ENCODE results near the gene LYST.

The LYST gene

GRCh38 chr1:235873571-235873970, 6.9 kb upstream of the LYST start:
- Histone ChIP-seq H3K36me3 (ENCODE audit: control insufficient read depth in 1 of 2, insufficient read depth in 2 of 2, low read length in 2 of 2) (no peaks in the 10 kb centered on the region), H3K27ac (ENCODE audit: low read depth, low read length) (no peak overlapping the region), H3K9me3 (ENCODE audit: control insufficient read depth in 1 of 2, low read length in 2 of 2) (no peaks in the 10 kb centered on the region), H3K4me1 (ENCODE audit: control insufficient read depth in 1 of 2, insufficient read depth in 2 of 2, low read length in 2 of 2) (no peaks in the 10 kb centered on the region), H3K4me3 (ENCODE audit: low read depth in 1 of 2, low read length in 2 of 2) (no peak overlapping the region), H3K9ac (ENCODE audit: low read depth in 1 of 2, low read length in 2 of 2) (no peak overlapping the region), H3K27me3 (ENCODE audit: control insufficient read depth in 1 of 2, insufficient read depth in 2 of 2, low read length in 2 of 2) (no peaks in the 10 kb centered on the region)

GRCh38 chr1:235873045-235873444, 6.3 kb upstream of the LYST start:
- Histone ChIP-seq H3K4me1 (ENCODE audit: control insufficient read depth in 1 of 2, insufficient read depth in 2 of 2, low read length in 2 of 2) (no peaks in the 10 kb centered on the region), H3K9me3 (ENCODE audit: control insufficient read depth in 1 of 2, low read length in 2 of 2) (no peaks in the 10 kb centered on the region), H3K9ac (ENCODE audit: low read depth in 1 of 2, low read length in 2 of 2) (no peak overlapping the region), H3K4me3 (ENCODE audit: low read depth in 1 of 2, low read length in 2 of 2) (no peak overlapping the region), H3K27me3 (ENCODE audit: control insufficient read depth in 1 of 2, insufficient read depth in 2 of 2, low read length in 2 of 2) (no peaks in the 10 kb centered on the region), H3K27ac (ENCODE audit: low read depth, low read length) (no peak overlapping the region), H3K36me3 (ENCODE audit: control insufficient read depth in 1 of 2, insufficient read depth in 2 of 2, low read length in 2 of 2) (no peaks in the 10 kb centered on the region)

- H3K27ac ChIP-seq (ENCODE audit: low read depth, low read length), result no peak overlapping the region
- no peak overlapping the region for H3K4me3 ChIP-seq (ENCODE audit: low read depth in 1 of 2, low read length in 2 of 2)
- H3K4me1 ChIP-seq (ENCODE audit: control insufficient read depth in 1 of 2, insufficient read depth in 2 of 2, low read length in 2 of 2), result peaks cover 0 to 6% of the 10 kb centered on the region in 2 donors
- H3K9ac ChIP-seq (ENCODE audit: low read depth in 1 of 2, low read length in 2 of 2), result no peak overlapping the region
- no peaks in the 10 kb centered on the region for H3K36me3 ChIP-seq (ENCODE audit: control insufficient read depth in 1 of 2, insufficient read depth in 2 of 2, low read length in 2 of 2)
- H3K27me3 ChIP-seq (ENCODE audit: control insufficient read depth in 1 of 2, insufficient read depth in 2 of 2, low read length in 2 of 2), result no peaks in the 10 kb centered on the region
- H3K9me3 ChIP-seq (ENCODE audit: control insufficient read depth in 1 of 2, low read length in 2 of 2), result no peaks in the 10 kb centered on the region
These were observed 5.6 kb upstream of the LYST start for GRCh38 chr1:235872270-235872669.

- Histone ChIP-seq H3K9ac (ENCODE audit: low read depth in 1 of 2, low read length in 2 of 2) (peak overlapping the region; percentile 69 to 94), H3K36me3 (ENCODE audit: control insufficient read depth in 1 of 2, insufficient read depth in 2 of 2, low read length in 2 of 2) (no peaks in the 10 kb centered on the region), H3K4me1 (ENCODE audit: control insufficient read depth in 1 of 2, insufficient read depth in 2 of 2, low read length in 2 of 2) (peaks cover 0 to 17% of the 10 kb centered on the region in 2 donors), H3K27me3 (ENCODE audit: control insufficient read depth in 1 of 2, insufficient read depth in 2 of 2, low read length in 2 of 2) (no peaks in the 10 kb centered on the region), H3K27ac (ENCODE audit: low read depth, low read length) (no peak overlapping the region), H3K4me3 (ENCODE audit: low read depth in 1 of 2, low read length in 2 of 2) (peak overlapping the region; percentile 95 to 98), H3K9me3 (ENCODE audit: control insufficient read depth in 1 of 2, low read length in 2 of 2) (no peaks in the 10 kb centered on the region)
These were observed 1.3 kb upstream of the LYST start for GRCh38 chr1:235867903-235868469.

GRCh38 chr1:235866913-235867845, 473 bp upstream of the LYST start:
- Histone ChIP-seq H3K27ac (ENCODE audit: low read depth, low read length) (peak overlapping the region; percentile 89), H3K27me3 (ENCODE audit: control insufficient read depth in 1 of 2, insufficient read depth in 2 of 2, low read length in 2 of 2) (no peaks in the 10 kb centered on the region), H3K9ac (ENCODE audit: low read depth in 1 of 2, low read length in 2 of 2) (peak overlapping the region; percentile 76 to 94), H3K4me3 (ENCODE audit: low read depth in 1 of 2, low read length in 2 of 2) (peak overlapping the region; percentile 95 to 98), H3K4me1 (ENCODE audit: control insufficient read depth in 1 of 2, insufficient read depth in 2 of 2, low read length in 2 of 2) (peaks cover 0 to 17% of the 10 kb centered on the region in 2 donors), H3K36me3 (ENCODE audit: control insufficient read depth in 1 of 2, insufficient read depth in 2 of 2, low read length in 2 of 2) (no peaks in the 10 kb centered on the region), H3K9me3 (ENCODE audit: control insufficient read depth in 1 of 2, low read length in 2 of 2) (no peaks in the 10 kb centered on the region)

GRCh38 chr1:235865565-235866204, 1.0 kb downstream of the LYST start:
- Histone ChIP-seq H3K27ac (ENCODE audit: low read depth, low read length) (peak overlapping the region; percentile 90), H3K9ac (ENCODE audit: low read depth in 1 of 2, low read length in 2 of 2) (peak overlapping the region; percentile 76 to 88), H3K27me3 (ENCODE audit: control insufficient read depth in 1 of 2, insufficient read depth in 2 of 2, low read length in 2 of 2) (no peaks in the 10 kb centered on the region), H3K4me3 (ENCODE audit: low read depth in 1 of 2, low read length in 2 of 2) (peak overlapping the region; percentile 85 to 95), H3K4me1 (ENCODE audit: control insufficient read depth in 1 of 2, insufficient read depth in 2 of 2, low read length in 2 of 2) (peaks cover 0 to 17% of the 10 kb centered on the region in 2 donors), H3K36me3 (ENCODE audit: control insufficient read depth in 1 of 2, insufficient read depth in 2 of 2, low read length in 2 of 2) (no peaks in the 10 kb centered on the region), H3K9me3 (ENCODE audit: control insufficient read depth in 1 of 2, low read length in 2 of 2) (no peaks in the 10 kb centered on the region)

GRCh38 chr1:235864931-235865525, 1.7 kb downstream of the LYST start:
- Histone ChIP-seq H3K36me3 (ENCODE audit: control insufficient read depth in 1 of 2, insufficient read depth in 2 of 2, low read length in 2 of 2) (no peaks in the 10 kb centered on the region), H3K9ac (ENCODE audit: low read depth in 1 of 2, low read length in 2 of 2) (no peak overlapping the region), H3K4me1 (ENCODE audit: control insufficient read depth in 1 of 2, insufficient read depth in 2 of 2, low read length in 2 of 2) (peaks cover 0 to 17% of the 10 kb centered on the region in 2 donors), H3K9me3 (ENCODE audit: control insufficient read depth in 1 of 2, low read length in 2 of 2) (no peaks in the 10 kb centered on the region), H3K27ac (ENCODE audit: low read depth, low read length) (no peak overlapping the region), H3K4me3 (ENCODE audit: low read depth in 1 of 2, low read length in 2 of 2) (peak overlapping the region in 1 of 2 donors; percentile 95), H3K27me3 (ENCODE audit: control insufficient read depth in 1 of 2, insufficient read depth in 2 of 2, low read length in 2 of 2) (no peaks in the 10 kb centered on the region)

GRCh38 chr1:235864469-235864868, 2.2 kb downstream of the LYST start:
- H3K27ac ChIP-seq (ENCODE audit: low read depth, low read length), result no peak overlapping the region
- H3K4me3 ChIP-seq (ENCODE audit: low read depth in 1 of 2, low read length in 2 of 2), result no peak overlapping the region
- H3K36me3 ChIP-seq (ENCODE audit: control insufficient read depth in 1 of 2, insufficient read depth in 2 of 2, low read length in 2 of 2), result no peaks in the 10 kb centered on the region
- H3K9me3 ChIP-seq (ENCODE audit: control insufficient read depth in 1 of 2, low read length in 2 of 2), result no peaks in the 10 kb centered on the region
- H3K27me3 ChIP-seq (ENCODE audit: control insufficient read depth in 1 of 2, insufficient read depth in 2 of 2, low read length in 2 of 2), result no peaks in the 10 kb centered on the region
- peaks cover 0 to 17% of the 10 kb centered on the region in 2 donors for H3K4me1 ChIP-seq (ENCODE audit: control insufficient read depth in 1 of 2, insufficient read depth in 2 of 2, low read length in 2 of 2)
- no peak overlapping the region for H3K9ac ChIP-seq (ENCODE audit: low read depth in 1 of 2, low read length in 2 of 2)

GRCh38 chr1:235863699-235864093, 3.0 kb downstream of the LYST start:
- no peak overlapping the region for H3K27ac ChIP-seq (ENCODE audit: low read depth, low read length)
- no peaks in the 10 kb centered on the region for H3K27me3 ChIP-seq (ENCODE audit: control insufficient read depth in 1 of 2, insufficient read depth in 2 of 2, low read length in 2 of 2)
- H3K36me3 ChIP-seq (ENCODE audit: control insufficient read depth in 1 of 2, insufficient read depth in 2 of 2, low read length in 2 of 2), result no peaks in the 10 kb centered on the region
- H3K4me1 ChIP-seq (ENCODE audit: control insufficient read depth in 1 of 2, insufficient read depth in 2 of 2, low read length in 2 of 2), result peaks cover 0 to 17% of the 10 kb centered on the region in 2 donors
- no peak overlapping the region for H3K4me3 ChIP-seq (ENCODE audit: low read depth in 1 of 2, low read length in 2 of 2)
- no peak overlapping the region for H3K9ac ChIP-seq (ENCODE audit: low read depth in 1 of 2, low read length in 2 of 2)
- no peaks in the 10 kb centered on the region for H3K9me3 ChIP-seq (ENCODE audit: control insufficient read depth in 1 of 2, low read length in 2 of 2)

GRCh38 chr1:235861857-235862256, 4.8 kb downstream of the LYST start:
- Histone ChIP-seq H3K4me3 (ENCODE audit: low read depth in 1 of 2, low read length in 2 of 2) (no peak overlapping the region), H3K9me3 (ENCODE audit: control insufficient read depth in 1 of 2, low read length in 2 of 2) (no peaks in the 10 kb centered on the region), H3K4me1 (ENCODE audit: control insufficient read depth in 1 of 2, insufficient read depth in 2 of 2, low read length in 2 of 2) (peaks cover 0 to 10% of the 10 kb centered on the region in 2 donors), H3K36me3 (ENCODE audit: control insufficient read depth in 1 of 2, insufficient read depth in 2 of 2, low read length in 2 of 2) (no peaks in the 10 kb centered on the region), H3K27me3 (ENCODE audit: control insufficient read depth in 1 of 2, insufficient read depth in 2 of 2, low read length in 2 of 2) (no peaks in the 10 kb centered on the region), H3K9ac (ENCODE audit: low read depth in 1 of 2, low read length in 2 of 2) (no peak overlapping the region), H3K27ac (ENCODE audit: low read depth, low read length) (no peak overlapping the region)
